ENCODE data around the gene KLHL40.
"Not testable (repeated sequence)": the region's sequence is repeated elsewhere in the genome, so short reads cannot be mapped to it uniquely, and the experiment has no call there.

Gene KLHL40

DNA sequence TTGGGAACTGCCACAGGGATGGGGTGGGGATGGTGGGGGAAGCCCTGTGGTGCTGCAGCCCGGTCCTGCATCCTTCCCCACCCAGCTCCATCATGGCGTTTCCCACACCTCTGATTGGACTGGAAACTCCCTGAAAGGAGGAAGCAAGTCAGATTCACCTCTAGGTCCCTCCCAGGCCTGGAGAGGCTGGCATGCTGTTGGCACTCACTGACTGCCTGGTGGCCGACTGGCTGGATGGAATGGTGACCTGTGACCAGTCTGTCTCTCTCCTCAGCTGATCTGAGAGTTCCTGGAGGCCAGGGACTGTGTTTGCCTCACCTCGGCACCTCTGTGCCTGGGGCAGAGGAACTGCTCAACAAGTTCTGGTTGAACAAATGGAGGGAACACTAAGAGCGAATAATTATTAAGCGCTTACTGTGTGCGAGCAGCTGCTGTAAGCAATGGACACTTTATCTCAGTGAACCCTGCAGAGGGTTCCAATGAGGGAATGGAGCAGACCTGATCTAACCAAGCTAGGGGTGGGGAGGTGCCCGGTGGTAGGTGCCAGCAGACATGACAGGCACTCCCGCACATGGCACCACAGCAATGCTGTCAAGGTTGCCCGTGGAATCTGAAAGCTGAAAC lies 20.7 kb downstream of the KLHL40 start:
- no peak for DNase-seq

DNA sequence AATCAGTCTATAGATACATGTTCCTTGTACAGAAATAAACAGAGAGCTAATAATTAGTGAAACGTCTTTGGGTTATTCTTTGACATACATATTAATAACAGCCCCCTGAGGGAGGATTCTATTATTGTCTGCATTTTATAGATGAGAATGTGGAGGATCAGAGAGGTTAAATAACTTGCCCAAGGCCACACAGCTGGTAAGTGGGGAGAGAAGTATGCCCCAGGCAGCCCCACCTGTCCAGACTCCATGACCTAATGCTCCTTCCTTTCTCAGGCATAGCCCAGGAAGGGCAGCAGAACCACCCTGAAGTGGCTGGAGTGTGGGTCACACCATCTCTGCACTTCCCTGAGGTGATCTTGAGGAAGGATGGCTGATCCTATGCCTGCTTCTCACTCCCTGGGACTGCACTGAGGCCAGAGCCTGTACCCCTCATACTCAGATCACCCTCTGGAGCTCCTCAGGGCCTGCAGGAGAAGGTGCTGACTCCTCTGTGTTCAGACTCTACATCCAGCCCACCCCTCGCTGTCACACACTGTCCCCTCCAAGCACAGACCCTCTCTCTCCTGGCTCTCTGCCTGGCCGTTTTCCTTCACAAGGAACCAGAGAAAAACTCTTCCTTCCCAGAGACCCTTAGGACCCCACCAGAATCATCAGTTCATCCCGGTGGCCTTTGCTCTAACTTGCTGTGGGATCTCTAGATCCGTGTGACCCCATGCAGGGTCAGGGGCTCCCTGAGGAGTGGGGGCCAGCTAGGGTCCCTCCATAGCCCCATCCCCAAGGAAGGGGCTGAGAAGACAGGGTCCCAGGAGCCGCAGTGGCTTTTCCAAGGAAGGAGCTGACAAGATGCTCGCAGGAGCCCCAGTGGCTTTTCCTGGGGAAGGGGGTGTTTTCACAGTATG lies 21.6 kb downstream of the KLHL40 start:
- DNase-seq, result no peak

DNA sequence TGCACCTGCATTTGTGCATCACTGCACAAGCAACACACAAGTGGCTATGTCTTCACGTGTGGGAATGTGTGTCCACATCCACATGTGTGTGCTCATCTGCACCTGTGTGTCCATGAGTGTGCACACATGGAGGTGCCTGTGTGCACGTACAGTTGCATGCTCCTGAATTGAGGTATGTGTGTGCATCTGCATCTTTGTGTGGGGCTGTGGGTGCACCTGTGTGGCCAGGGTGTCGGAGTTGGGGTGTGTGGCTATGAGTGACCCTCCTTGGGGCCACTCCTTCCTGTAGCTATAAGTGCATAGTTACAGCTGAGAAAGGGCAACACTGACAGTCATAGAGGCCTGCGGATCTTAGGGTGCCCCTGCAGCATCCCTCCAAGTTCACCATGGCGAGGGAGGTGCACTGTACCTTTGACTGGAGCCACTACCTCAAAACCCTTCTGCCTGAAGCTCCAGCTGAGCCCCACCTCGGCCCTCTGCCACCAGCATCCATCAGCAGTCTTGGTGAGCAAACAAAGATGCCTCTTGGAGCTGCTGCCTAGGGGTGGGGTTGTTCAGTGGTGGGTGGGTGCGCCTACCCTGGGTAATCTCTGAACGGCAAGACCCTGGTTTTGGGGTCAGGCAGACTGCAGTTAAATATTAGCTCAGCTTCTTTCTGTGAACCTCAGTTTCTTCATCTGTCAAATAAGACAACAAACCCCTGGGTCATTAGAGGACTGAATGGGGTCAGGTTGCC lies 22.5 kb downstream of the KLHL40 start:
- DNase-seq, result no peak

DNA sequence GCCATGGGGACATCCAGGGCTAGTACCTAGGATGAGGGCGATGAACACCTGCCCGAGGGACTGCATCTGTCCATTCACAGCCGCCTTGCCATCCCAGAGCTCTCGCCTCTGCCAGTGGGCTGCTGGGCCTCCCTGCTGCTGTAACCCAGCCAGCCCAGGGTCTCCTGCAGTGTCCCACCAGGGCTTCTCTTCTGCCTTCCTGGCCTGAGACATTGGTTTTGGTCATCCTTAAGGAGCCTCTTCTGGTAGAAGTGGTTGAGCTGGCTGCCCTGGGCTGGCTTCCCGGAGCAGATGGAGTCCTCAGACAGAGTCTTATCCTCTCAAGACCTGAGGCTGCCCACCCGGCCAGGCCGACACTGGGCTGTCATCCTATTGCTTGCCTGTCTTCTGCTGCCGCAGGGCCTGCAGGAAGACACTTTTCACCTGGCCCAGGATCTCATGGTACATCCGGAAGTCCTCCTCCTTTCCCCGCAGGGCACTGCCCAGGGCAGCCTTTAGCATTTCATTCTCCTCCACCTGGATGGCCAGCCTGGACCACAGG lies 23.3 kb downstream of the KLHL40 start:
- DNase-seq, result no peak

DNA sequence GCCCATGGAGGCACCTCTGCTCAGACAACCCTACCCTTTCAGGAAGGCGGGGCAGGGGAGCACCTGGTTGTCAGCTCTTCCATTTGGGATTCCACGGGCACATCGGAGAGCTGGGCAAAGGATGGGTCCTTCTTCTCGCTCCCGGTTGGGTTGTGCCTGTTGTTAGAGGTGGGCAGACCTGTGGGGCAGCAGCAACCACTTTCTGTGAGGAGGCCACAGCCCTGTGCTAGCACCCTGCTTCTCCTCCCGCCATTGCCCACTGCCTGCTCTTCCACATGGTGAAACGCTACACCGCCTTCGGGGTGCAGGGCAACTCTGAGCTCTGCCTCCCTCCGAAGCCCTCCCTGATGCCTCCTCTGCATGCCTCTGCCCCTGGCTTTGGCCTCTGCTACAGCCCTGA lies 24.3 kb downstream of the KLHL40 start:
- no peak for DNase-seq

DNA sequence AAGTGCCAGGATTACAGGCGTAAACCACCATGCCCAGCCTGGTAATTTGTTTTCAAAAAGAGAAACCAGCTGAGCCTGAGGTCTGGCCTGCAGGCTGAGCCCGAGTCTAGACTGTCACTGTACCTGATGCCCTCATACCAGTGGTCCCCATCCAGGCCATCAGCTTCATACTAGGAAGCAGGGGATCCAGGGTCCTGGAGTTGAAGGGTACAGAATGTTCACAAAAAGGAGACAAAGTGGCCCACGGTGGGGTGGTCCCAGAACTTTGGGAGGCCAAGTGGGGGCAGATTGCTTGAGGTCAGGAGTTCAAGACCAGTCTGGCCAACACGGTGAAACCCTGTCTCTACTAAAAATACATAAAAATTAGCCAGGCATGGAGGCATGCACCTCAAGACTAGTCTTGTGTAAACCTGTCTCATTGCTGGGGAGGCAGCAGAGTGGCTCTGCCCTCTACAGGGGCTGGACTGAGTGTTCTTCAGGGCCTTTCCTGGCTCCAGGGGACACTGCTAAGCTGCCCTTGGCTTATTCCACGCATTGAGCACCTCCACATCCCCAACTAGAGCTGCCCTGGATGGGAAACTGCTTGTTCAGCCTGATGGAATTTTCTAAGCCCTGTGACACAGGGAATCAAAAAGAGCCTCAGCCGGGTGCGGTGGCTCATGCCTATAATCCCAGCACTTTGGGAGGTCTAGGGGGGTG lies 25.1 kb downstream of the KLHL40 start:
- no peak for DNase-seq

DNA sequence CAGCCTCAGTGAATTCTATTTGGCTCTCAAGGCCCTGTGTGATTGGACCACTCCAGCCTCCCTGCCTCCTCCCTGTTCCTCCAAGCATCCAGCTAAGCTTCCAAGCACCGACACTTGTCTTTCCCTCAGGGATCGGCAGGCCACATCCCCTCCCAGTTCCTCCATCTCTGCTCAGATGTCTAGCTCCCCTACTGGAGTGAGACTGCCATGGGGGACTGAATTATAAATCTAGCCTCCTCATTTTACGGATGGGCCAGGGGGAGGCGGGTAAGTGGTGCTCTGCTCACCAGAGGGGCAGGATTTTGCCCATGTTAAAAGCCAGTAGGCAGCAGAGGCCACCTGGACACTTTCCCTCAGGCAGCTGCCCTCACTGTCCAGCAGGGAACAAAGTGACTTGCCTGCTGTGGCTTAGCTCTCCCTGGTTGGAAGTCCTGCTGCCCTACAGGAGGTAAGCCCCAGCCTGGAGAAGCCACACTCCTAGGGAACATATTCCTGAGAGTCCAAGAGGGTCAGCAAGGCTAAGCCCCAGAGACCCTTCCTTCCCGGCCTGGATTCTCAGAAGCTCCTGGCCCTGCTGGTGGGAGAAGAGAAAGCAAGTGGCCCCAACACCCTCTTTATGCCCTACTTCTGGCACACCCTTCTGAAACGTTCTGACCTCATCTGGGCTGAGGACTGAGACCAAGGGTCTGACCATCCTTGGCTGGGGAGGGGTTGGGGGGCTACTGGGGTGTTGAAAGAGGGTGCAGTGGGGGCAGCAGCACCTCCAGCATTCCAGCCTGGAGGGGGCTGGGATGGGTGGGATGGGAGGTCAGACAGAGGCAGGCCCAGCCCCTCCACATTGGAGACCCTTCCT lies 26.4 kb downstream of the KLHL40 start:
- DNase-seq, result no peak

DNA sequence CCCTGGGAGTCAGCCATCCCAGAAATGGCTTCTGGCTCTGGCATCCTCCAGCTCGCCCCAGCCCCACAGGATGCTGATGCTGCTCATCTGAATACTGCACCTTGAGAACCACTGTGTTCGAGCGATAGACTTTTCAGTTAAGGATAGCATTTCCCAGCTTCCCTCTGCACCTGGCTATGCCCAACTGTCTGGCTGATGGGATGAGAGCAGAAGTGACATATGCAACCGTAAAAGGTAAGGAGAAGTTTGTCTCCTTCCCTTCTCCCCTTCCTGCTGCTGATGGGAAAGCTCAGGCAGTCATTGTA lies 27.0 kb downstream of the KLHL40 start:
- DNase-seq, result no peak

DNA sequence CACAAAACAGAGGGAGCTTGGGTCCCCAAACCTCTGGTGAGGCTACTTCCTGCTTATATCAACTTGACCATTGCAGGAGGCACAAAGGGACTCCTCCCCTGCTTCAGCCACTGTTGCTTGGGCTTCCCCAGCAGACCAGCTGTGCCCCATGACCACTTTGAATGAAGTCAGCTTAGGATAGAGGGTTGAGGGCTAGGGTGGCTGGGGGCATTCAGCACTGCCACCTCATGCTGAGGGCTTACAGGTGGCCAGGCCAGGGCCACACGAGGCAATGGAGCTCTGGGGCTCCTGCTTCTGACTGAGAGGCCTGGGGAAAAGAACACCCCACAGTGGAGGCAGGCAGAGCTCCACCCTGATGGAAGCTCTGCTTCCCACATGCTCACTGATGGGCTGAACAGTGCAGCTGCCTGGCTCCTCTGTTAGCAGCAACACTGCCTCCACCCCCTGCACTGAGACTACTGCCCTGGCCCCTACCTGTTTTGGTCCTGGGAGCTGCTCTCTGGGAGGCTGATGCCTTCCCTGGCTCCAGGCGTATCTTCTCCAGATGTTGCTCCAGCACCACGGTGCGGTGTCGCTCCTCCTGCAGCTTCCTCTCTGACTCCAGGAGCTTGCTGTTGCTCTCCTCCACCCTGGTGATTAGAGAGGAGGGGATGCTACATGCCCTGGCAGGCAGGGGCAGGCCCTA lies 27.5 kb downstream of the KLHL40 start:
- no peak for DNase-seq

DNA sequence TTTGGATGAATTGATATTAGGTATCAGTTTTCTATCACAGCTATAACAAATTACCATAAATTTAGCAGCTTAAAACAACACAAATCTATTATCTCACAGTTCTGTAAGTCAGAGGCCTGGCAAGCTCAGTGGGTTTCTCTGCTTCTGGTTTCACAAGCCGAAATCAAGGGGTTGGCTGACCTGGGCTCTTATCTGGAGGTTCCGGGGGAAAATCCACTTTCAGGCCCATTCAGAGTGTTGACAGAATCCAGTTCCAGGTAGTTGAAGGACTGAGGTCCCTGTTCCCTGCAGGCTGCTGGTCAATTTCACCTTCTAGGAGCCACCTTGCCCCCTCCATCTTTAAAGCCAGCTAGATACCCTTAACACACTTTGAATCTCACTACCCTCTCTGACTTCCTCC lies 28.4 kb downstream of the KLHL40 start:
- DNase-seq, result no peak

DNA sequence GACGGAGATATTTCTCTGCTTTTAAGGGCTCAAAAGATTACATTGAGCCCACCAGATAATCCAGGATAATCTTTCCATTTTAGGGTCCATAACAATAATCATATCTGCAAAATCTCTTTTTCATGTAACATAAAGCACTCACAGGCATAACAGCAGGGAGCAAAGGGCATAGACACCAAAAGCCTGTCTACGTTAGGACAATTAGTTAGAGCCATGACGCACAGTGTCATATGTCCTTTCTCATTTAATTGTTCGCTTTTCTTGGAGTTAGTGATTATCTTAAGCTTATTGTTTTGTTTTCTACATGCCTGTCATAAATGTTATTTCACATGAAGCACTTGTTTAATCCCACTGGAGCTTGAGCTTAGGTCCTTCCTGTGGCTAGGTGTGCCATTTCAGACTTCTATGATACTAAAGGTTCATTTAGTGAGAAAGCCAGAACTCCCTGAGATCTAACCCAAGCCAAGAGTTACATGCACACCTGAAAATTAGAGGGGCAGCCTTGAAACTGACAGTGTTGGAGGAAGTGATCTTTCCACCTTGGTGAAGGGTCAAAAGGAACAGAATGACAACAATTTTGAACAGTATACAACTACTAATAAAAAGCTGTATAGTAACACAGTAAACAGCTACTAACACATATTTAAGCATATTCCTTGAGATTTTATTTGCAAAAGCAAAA lies 29.0 kb downstream of the KLHL40 start:
- DNase-seq, result no peak

DNA sequence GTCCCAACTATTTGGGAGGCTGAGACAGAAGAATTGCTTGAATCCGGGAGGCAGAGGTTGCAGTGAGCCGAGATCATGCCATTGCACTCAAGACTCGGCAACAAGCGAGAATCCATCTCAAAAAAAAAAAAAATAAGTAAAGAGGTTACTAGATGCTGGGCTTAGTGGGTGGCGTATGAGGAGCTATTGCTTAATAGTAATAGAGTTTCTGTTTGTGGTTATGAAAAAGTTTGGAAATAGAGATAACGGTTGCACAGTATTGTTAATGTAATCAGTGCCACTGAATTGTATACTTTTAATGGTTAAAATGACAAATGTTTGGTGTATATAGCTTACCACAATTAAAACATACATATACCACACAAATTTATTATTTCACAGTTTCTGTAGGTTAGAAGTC lies 32.0 kb downstream of the KLHL40 start:
- DNase-seq, result no peak

DNA sequence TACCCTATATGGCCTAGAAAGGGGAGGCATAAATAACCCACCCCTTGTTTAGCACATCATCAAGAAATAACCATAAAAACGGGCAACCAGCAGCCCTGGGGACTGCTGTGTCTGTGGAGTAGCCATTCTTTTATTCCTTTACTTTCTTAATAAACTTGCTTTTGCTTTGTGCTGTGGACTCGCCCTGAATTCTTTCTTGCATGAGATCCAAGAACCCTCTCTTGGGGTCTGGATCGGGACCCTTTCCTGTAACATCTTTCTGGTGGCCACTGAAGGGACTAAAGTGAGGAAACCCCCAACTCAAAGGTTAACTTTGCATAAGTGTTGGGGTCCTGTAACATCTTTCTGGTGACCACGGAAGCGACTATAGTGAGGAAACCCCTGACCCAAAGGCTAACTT lies 33.0 kb downstream of the KLHL40 start:
- no peak for DNase-seq

DNA sequence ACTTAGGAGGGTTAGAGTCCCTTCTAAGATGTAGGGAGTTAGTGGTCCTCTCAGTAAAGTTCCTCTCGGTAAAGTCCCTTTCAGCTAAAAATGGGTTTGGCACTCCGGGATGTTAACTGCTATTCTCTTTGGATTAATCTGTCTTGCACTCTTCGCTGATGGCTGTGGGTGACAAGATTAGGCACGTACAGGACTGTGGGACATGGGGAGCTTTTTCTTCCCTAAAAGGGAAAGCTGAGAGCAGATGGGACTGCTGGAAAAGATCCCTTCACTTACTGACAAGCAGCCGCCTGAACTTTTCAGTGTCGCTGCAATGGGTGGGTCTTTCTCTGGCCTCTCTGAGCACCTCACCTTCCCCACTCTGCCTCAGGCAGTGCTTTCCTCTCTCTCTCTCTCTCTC lies 33.7 kb downstream of the KLHL40 start:
- DNase-seq, result no peak

DNA sequence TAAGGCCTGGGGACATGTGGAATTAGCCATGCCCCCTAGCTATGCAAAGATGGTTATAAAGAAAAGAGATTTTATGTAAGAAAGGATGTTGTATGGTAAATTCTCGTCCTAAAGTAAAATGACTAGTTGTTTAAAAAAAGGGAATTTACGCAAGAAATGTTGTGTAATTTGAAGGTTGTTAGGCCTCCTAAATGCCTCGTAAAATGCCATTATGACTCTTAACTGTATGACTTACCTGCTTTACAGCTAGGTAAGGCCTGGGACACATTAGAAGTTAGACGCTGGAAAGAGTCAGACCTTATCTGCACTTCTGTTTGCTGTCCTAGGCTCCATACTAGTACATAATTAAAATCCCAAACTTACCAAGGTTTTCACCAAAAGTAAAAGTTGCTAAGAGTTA lies 34.8 kb downstream of the KLHL40 start:
- no peak for DNase-seq

DNA sequence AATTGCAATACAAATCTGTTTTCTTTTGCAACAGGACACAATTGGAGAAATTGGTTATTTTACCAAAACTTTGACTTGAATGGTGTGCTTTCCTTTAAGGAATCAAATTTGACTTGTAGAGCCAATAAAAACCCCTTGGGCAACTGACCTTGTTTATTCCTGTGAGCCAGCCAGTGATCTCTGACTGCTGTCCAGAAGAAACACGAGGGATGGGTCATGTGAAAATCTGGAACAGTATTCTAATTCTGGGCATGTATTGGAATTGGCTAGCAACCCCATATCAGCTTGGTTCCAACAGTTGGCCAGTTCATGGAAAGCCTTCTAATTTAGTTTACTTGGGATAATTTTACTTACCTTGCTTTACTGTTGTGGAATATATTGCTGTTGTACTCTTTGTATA lies 36.4 kb downstream of the KLHL40 start:
- no peak for DNase-seq

DNA sequence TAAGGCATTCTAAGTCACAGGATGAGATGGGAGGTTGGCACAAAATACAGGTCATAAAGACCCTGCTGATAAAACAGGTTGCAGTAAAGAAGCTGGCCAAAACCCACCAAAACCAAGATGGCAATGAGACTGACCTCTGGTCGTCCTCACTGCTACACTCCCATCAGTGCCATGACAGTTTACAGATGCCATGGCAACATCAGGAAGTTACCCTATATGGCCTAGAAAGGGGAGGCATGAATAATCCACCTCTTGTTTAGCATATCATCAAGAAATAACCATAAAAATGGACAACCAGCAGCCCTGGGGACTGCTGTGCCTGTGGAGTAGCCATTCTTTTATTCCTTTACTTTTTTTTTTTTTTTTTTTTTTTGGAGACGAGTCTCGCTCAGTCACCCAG lies 37.1 kb downstream of the KLHL40 start:
- DNase-seq, result not testable (repeated sequence)

DNA sequence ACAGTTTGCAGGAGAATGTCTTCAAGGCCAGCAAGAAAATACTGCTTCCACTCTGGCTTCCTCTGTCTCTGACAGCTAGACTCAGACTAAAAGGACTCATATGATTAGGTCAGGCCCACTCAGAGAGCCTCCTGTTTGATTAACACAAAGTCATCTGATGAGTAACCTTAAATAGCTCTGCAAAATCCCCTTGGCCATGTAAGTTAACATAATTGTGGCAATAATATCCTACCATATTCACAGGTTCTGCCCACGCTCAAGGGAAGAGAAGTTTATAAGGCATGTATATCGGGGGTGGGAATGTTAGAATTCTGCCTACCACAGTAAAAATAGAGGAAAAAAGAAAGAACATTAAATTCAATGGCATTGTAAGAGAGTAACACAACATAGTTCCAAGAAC lies 37.9 kb downstream of the KLHL40 start:
- DNase-seq, result no peak

DNA sequence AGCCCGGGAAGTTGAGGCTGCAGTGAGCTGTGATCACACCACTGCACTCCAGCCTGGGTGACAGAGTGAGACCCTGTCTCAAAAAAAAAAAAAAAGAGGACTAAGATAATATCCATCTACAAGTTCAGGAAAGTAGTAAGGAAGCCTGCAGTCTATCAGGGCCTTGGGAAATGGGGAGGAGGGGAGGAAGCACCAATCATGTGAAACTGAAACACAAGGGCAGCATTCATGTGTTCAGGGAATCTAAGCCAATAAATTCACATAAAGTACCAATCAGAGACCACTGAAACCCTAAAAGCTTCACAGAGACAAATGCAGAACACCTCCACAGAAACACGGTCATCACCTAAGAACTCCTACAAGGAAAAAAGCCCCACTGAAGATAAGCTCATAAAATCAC lies 40.1 kb downstream of the KLHL40 start:
- DNase-seq, result no peak

DNA sequence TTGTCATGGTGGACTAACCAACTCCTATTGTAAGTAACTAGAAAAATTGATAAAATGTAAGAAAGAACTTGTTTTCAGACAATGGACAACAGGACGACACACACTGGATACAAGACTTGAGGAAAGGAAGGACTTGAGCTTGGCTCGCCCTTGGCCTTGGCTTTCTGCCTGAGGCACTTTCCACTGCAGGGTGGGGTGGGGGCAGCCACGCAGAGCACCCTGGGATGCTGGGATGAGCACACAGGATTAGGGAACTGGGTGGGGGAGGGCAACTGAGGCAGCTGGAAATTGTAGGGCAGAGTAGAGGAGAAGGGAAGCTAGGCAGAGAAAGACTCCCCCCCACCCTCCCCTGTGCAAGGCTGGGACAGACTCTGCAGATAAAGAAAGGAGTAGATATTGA lies 42.7 kb downstream of the KLHL40 start:
- DNase-seq, result no peak
